SH-SY5Y (cell line): ENCODE results near the gene XAB2.

ENCODE experiments used
- GATA2 ChIP-seq: IDR thresholded peaks from 2 replicates; pipeline ENCODE4 v1.6.1; 2011; ENCODE audit warnings: mild to moderate bottlenecking, low read depth, low read length
- GATA3 ChIP-seq: IDR thresholded peaks from 2 replicates; pipeline ENCODE4 v1.6.1; 2011; ENCODE audit warnings: low read depth, mild to moderate bottlenecking, low read length, moderate library complexity

GRCh38 chr19:7611541-7612279 lies 17.6 kb downstream of the XAB2 start:
- TF ChIP-seq GATA2 (no peak), GATA3 (no peak)
